Tibial artery (tissue), 4 donors: ENCODE measurements around the gene FBXO15.
A peak's percentile ranks its signal among the peaks of the same experiment; 100 is the strongest.

Experiments
- DNase-seq, 2 donors: peaks; one replicate each; pipeline ENCODE4 v3.0.0-alpha.2; 2019
- H3K27ac ChIP-seq, 2 donors: fragments of 200-600 bp; sonication (generic) in 1 of 2; 1 replicate in 1 of 2; 2 replicates in 1 of 2; pipeline ENCODE4 v1.5.1; 2018 to 2019; ENCODE audit warnings: mild to moderate bottlenecking in 1 of 2
- H3K27me3 ChIP-seq, 2 donors: fragments of 200-600 bp; sonication (generic) in 1 of 2; one replicate each; pipeline versions ENCODE4 v1.5.1 to v1.6.0; 2016 to 2019
- H3K36me3 ChIP-seq, 3 donors: fragments of 200-600 bp; sonication (generic) in 2 of 3; one replicate each; pipeline ENCODE4 v1.5.1; 2016 to 2019; ENCODE audit warnings: mild to moderate bottlenecking in 2 of 3
- H3K4me1 ChIP-seq, 4 donors: fragments of 200-600 bp; sonication (generic) in 2 of 4; 1 replicate in 3 of 4; 2 replicates in 1 of 4; pipeline ENCODE4 v1.5.1; 2016 to 2019
- H3K4me3 ChIP-seq, 2 donors: fragments of 200-600 bp; sonication (generic) in 1 of 2; 1 replicate in 1 of 2; 2 replicates in 1 of 2; pipeline ENCODE4 v1.5.1; 2018 to 2019; ENCODE audit warnings: mild to moderate bottlenecking in 2 of 2
- H3K9me3 ChIP-seq, 3 donors: fragments of 200-600 bp; sonication (generic) in 1 of 3; one replicate each; pipeline ENCODE4 v1.5.1; 2016 to 2019
- CTCF ChIP-seq, 2 experiments: fragments of 200-600 bp in 1 of 2; fragments of 450-650 bp in 1 of 2; IDR thresholded peaks; one replicate each; pipeline ENCODE4 v1.5.1; 2017 to 2019; ENCODE audit warnings: antibody characterized with exemption in 2 of 2, mild to moderate bottlenecking in 1 of 2, moderate library complexity in 1 of 2
- intact Hi-C: fragments of 100-400 bp; cut with DNase I; formaldehyde crosslinking; loops from one replicate; pipeline ENCODE4 v1.15.0; 2023; ENCODE audit warnings: low total_unique reads

The FBXO15 gene

DNA sequence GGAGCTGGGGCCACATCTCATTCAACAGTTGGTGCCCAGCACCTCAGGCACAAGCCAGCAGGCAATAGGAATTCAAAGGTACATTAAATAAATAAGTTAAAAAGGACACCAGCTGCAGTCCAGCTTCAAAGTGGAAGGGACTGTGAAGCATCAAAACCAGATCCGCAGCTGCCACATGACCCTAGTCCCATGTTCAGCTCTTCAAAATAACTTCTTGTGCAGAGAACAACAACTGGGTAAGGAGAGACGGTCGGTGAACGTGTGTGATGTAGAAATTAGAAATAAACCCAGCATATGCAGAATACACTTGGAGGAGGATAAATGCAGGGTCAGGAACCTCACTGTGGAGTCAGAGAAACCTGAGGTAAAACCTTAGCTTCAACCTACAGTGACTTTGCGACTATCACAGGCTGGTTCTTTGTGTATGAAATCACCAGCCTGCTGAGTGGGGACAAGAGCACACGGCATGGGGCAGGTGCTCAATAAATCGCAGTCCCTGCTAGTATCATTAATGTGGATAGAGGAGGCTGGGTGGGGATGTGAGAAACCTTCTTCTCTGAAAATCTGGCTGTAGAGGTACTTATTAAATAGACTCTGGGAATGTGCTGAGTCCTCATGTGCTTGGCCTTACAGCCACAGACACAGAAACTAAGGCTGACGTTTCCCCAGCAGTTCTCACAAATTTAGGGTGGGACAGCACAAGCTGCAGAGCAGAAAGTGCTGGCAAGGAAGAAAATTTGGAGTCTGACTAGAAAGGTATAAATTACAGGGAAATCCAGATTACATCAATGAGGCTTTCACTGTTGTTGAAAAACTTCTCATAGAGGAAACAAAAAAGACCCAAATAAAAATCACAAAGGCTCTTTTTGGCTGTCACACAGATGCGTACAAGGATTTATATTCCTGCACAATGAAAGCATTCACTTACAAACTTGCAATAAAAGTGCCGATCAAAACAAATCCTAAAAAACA lies 20.7 kb downstream of the FBXO15 start:
- Histone ChIP-seq H3K27me3 (no peaks in the 10 kb centered on the region), H3K4me1 (no peaks in the 10 kb centered on the region), H3K4me3 (no peak overlapping the region), H3K27ac (no peak overlapping the region), H3K9me3 (no peaks in the 10 kb centered on the region), H3K36me3 (no peaks in the 10 kb centered on the region)
- no peak for TF ChIP-seq CTCF (IDR thresholded peaks at IDR 0.05)
- intact Hi-C loops = no loop called here
- no peak for DNase-seq

DNA sequence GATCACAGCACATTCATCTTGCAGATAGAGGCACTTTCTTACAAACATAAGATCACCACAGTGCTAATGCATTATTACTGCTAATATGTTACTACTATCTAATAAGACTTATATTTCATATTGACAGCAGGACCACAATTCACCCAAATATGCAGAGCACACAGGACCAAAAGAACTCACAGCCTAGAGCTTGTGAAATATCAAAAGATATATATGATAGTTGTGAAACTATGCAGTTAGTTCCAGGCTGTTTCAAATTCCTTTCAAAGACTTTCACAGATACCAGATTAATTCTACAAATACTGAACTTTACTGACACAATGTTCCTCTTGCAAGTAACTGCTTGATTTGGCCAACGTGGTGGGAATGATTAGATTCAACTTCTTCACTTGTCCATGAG lies 23.0 kb downstream of the FBXO15 start:
- Histone ChIP-seq H3K4me3 (no peak overlapping the region), H3K27ac (no peak overlapping the region), H3K27me3 (no peaks in the 10 kb centered on the region), H3K9me3 (no peaks in the 10 kb centered on the region), H3K36me3 (no peaks in the 10 kb centered on the region), H3K4me1 (no peaks in the 10 kb centered on the region)
- DNase-seq = no peak
- intact Hi-C loops = loop anchor here (1.0 kb wide), 1 partner anchor 43 kb away; no protein-coding TSS in a partner anchor
- no peak for TF ChIP-seq CTCF (IDR thresholded peaks at IDR 0.05)

DNA sequence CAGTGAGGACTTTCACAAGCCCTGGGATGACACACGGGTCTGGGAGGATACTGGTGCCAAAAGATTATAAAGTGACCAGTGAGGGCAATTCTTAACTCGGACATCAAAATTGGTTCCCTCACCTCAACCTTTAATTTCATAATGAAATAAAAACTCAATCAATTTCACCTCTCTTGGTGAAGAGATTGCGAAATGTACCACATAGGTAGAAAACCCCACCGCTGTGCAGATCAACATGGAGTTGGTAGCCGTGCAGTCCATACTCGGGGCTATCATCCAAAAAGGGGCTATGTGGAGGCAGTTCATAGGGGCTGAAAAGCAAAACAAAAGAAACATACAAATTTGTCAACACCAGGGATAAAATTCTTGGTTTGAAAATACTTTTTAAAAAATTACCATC lies 24.4 kb downstream of the FBXO15 start:
- DNase-seq = no peak
- no peaks in the 10 kb centered on the region for H3K4me1 ChIP-seq
- H3K36me3 ChIP-seq = no peaks in the 10 kb centered on the region
- H3K27ac ChIP-seq = no peak overlapping the region
- intact Hi-C loops = no loop called here
- TF ChIP-seq CTCF (IDR thresholded peaks at IDR 0.05) = no peak
- no peak overlapping the region for H3K4me3 ChIP-seq
- H3K27me3 ChIP-seq = no peaks in the 10 kb centered on the region
- H3K9me3 ChIP-seq = no peaks in the 10 kb centered on the region

DNA sequence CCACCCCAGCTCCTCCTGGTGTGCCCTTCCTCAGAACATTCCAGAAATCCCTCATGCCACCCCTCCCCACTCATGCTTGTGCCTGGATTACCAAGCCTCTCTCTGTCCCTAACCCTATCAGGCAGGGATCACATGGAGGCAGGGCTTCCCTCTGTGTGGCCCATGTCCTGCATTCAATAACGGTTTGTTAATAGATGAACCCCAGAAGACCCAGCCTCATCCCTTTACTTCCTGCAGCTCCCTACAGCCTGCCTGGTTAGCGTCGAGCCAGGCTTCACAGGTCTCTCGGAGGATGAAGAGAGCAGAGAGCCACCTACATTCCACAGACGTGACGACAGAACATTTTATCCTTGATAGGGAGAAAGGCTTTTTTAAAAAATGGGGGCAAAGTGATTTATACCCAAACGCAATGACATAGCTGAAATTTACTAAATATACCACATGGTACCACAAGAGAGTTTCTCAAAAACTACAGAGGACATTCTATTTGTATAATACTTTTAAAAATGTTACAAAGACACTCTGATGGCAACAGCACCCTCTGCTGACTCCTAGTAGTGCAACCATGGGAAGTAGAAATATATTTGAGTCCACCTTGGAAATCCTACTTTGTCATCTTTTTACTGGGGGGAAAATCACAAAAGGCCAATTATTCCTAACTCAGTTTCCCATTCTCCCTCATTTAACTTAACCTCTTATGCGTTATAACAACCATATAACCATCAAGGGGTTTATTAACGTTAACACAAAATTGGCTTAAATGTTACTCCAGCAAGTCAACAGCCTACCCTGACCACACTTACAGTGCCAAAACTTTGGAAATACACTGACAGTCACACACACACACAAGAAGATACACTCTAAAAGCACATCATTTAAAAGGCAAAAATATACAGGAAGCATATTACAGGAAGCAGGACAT lies 30.7 kb downstream of the FBXO15 start:
- Histone ChIP-seq H3K9me3 (peaks cover 0 to 10% (median 6%) of the 10 kb centered on the region in 3 donors), H3K27ac (peak overlapping the region in 1 of 2 donors; percentile 42), H3K27me3 (no peaks in the 10 kb centered on the region), H3K4me3 (no peak overlapping the region), H3K36me3 (no peaks in the 10 kb centered on the region), H3K4me1 (peaks cover 0 to 23% (median 0%) of the 10 kb centered on the region in 4 donors)
- TF ChIP-seq CTCF (IDR thresholded peaks at IDR 0.05) = peak; percentile 47 to 55
- intact Hi-C loops = no loop called here
- DNase-seq = no peak

DNA sequence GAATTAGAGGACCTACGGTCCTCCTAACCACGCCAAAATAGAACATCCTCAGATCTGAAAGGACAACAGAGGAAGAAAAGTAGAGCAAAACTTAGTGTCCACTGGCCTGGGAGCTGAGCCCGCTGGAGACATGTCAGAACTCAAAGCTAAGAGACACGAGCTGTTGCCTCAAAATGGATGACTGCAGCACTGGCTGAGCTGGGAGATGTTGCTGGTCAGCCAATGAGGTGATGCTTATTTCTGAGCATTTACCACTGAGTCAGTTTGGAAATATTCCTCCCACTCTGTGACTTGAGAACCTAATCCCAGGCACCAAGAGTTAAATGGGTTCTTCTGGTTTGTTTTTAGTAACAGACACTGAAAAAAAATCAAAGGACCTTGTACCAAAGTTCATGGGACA lies 32.6 kb downstream of the FBXO15 start:
- Histone ChIP-seq H3K4me1 (peaks cover 0 to 23% (median 0%) of the 10 kb centered on the region in 4 donors), H3K27ac (peak overlapping the region; percentile 8 to 60), H3K27me3 (no peaks in the 10 kb centered on the region), H3K9me3 (peaks cover 0 to 10% (median 6%) of the 10 kb centered on the region in 3 donors), H3K36me3 (no peaks in the 10 kb centered on the region), H3K4me3 (no peak overlapping the region)
- TF ChIP-seq CTCF (IDR thresholded peaks at IDR 0.05) = no peak
- no peak for DNase-seq
- intact Hi-C loops = no loop called here
